Kidney capillary endothelial cell (primary cell): Measurements from ENCODE around the gene SMYD3.

Experiments
- DNase-seq: peaks from one replicate; pipeline ENCODE4 v3.0.0-alpha.2; 2018; ENCODE audit warnings: low spot score

Gene SMYD3

DNA sequence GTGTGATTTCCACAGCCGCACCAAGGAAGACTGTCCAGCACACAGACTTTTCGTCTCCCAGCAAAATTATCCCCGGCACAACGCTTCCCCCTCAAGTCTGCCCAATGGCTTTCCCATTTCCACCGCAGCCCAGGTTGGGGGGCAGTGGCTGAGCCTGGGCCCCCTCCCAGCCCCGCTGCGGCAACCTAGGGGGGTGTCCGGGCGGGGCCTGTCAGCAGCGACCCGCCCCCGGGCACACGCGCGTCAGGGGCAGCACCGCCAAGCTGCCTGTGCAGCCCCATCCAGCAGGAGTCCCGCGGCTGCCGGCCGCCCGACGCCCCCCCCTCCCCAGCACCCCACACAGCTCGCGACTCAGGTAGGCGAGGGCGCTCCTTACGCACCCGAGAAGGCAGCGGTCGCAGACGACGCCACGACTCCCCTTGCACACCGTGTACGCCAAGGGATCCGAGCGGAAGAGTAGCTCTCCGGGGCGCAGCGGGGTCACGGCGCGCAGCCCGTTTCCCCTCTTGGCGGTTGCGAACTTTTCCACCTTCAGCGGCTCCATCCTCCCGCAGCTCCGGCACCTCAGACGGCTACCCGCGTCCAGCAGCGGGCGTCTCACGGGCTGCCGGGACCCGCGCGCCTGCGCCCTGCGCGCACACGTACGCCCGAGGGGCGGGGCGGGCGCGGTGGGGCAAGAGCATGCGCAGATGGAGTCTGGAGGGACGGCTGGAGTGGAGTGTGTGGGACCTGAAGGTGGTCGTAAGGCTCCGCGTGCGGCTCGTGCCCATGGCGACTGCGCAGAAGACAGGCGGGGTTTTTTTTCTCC is at the start of gene SMYD3:
Gene SMYD3, minus strand, starts transcription at position 606 of the 808 bp plus-strand sequence.
- DNase-seq, result peak; percentile 75

DNA sequence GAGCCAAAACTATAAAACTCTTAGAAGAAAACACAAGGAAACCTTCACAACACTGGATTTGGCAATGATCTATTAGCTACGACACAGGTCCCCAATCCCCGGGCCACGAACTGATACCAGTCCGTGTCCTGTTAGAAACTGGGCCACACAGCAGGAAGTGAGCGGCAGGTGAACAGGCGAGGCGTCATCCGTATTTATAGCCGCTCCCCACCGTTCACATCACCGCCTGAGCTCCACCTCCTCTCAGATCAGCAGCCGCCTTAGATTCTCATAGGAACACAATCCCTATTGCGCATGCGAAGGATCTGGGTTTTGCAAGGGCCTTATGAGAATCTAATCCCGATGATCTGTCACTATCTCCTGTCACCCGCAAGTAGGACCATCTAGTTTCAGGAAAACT is 47.1 kb upstream of the SMYD3 start:
- DNase-seq, result no peak

DNA sequence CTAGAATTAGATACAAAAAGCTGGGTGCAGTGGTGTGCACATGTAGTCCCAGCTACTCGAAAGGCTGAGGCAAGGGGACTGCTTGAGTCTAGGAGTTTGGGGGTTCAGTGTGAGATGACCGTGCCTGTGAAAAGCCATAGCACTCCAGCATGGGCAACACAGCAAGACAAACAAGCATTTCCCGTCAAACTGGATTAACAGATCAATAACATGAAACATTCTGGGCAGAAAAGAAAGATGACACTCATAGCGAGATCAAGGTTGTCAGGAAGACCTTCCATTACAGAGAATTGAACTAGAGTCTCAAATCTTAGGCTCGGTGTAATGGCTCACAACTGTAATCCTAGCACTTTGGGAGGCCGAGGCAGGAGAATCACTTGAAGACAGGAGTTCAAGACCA is 45.0 kb upstream of the SMYD3 start:
- no peak for DNase-seq

DNA sequence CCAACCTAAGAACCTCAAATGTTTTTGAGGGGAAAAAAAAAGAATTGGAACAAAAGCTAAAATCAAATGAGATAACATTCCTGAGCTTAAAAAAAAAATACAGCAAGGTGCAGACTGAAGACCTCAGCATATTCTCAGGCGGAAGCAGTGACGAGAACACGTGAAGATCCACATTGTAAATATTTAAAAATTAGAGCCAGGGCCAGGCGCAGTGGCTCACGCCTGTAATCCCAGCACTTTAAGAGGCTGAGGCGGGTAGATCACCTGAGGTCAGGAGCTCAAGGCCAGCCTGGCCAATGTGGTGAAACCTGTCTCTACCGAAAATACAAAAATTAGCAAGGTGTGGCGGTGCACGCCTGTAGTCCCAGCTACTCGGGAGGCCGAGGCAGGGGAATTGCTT is 43.3 kb upstream of the SMYD3 start:
- DNase-seq, result no peak

DNA sequence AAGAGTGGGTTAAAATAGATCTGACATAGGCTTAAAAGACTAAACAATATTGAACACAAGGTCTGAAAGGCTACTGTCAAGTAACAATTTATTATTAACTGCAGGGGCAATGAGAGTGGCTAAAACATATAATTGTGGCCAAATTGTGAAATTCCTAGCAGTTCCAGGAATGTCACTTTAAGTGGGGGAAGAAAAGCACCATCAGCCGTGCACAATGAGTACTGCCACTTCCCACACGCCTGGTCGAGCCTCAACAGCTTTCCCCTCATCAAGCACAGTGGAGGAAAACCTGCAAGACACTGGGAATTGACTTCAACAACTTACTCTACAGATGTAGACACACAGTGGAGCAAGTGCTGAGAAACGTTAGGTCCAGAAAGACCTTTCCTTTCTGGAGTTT is 42.6 kb upstream of the SMYD3 start:
- DNase-seq, result no peak

DNA sequence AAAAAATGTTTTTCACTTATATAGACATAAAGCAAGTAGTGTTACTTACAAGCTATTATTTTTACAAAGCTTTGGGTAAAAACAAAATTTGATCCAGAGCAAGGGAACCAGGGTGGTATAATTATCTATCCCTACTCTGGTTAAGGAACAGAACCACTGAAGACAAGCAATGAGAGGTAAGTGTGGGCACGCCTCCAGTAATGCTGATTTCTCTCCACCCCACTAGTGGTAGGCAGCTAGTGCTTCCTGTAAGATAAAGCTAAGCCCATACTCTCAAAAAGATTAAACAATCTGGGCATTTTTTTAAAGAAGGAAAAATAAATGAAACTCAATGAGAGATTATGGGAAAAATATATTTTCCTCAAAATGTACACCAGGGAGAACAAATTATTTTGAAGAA is 36.9 kb upstream of the SMYD3 start:
- DNase-seq, result no peak

DNA sequence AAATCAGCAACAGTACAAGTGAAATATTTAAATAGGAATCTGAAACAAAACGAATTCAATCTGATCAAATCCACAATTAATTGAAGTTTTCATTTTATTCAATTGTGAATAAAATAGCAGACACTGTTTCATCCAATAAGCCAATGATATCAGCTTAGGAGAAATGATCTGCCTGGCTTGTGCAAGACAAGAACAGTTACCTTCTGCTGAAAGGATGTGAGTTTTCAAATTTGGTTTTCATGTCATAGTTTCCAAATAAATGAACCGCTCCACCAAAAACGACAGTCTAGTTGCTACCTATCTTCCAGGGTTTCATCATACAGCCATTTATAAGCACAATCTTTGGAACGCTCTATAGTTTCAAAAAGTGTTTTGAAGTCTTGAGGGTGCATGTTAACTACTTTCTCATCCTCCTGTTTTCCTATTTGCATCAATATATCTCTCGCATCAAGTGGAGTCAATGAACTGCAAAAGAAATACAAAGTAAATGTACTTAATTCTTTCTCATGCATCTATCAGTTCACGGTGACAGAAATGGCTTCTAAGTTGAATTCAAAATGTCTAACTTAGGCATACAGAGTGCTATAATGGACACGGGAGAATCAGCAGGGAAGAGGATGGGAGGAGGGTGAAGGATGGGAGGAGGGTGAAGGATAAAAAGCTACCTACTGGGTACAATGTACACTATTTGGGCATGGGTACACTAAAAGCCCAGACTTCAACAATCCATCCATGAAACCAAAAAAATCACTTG is 33.8 kb upstream of the SMYD3 start:
- DNase-seq, result no peak

DNA sequence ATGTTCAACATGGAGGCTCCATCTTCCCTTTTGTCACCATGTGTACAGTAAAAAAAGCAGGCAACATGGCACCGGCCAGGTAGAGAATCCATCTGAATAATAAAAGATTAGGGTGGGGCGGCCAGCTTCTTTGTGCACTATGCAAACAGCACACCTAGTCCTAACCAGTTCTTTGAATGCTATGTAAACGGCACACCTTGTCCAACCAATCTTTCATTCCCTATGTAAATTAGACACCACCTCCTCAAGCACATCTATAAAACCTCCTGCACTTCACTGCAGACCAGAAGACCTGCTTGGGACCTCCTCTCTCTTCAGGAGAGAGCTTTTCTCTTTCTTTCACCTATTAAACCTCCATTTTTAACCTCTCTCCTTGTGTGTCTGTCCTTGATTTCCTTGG is 30.8 kb upstream of the SMYD3 start:
- DNase-seq, result no peak

DNA sequence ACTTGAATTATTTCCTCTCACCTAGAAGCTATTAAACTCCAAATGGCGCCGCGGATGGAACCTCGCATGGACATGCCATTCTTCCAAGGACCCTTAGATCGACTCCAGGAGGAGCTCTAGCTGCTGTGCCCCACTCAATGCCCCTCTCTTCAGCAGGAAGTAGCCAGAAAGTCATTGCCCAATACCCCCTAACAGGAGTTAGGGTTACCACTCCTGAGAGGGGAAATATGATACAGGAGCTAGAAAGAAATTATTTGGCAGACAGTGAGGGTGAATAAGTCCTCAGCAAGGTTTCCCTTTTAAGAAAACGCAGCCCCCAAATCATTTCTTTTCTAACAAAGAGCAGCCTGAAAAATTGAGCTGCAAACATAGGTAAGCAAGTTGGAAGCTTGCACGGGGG is 30.4 kb upstream of the SMYD3 start:
- DNase-seq, result no peak

DNA sequence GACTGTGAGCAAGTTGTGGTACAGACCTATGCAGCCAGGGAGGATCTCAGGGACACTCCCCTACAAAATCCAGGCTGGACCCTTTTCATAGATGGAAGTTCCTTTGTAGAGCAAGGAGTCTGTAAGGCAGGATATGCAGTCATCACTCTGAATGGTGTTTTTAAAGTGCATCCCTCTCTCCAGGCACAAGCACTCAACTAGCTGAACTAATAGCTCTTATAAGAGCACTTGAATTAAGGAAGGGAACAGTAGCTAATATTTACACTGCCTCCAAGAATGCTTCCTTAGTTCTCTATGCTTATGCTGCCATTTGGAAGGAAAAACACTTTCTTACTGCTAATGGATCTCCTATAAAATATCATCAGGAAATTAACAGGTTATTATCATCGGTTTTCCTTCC is 27.0 kb upstream of the SMYD3 start:
- no peak for DNase-seq

DNA sequence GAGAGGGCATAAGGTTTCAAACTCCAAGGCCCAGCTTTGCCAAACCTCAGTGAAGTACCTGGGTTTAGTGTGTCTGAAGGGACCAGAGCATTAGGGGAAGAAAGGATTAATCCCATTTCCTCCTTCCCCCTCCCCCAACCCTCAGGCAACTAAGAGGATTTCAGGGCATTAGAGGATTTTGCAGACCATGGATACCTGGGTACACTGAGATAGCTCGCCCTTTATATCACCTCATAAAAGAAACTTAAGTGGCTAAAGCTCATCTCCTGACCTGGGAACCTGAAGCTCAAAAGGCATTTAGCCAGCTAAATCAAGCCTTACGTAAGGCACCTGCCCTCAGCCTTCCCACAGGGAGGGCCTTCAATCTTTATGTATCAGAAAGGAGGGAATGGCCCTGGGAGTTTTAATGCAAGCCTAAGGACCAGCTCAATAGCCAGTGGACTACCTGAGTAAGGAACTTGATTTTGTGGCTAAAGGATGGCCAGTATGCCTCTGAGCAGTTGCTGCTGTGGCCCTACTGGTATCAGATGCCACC is 26.4 kb upstream of the SMYD3 start:
- DNase-seq, result no peak

DNA sequence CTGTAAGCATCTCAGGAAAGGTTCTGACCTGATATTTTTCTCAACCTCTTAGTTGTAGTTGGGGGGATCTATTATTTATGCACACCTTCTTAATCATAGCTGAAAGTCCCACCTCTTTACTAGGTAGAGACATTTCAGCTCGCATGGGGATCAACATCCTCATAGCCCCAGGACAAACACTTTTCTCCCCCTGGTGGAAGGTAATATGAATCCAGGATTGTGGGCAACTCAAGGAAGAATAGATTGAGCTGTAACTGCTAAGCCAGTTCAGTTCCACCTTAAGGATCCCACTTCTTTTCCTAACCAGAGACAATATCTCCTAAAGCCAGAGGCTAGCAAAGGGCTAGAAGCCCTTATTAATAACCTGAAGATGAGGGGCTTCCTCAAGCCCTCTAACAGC is 25.4 kb upstream of the SMYD3 start:
- no peak for DNase-seq

DNA sequence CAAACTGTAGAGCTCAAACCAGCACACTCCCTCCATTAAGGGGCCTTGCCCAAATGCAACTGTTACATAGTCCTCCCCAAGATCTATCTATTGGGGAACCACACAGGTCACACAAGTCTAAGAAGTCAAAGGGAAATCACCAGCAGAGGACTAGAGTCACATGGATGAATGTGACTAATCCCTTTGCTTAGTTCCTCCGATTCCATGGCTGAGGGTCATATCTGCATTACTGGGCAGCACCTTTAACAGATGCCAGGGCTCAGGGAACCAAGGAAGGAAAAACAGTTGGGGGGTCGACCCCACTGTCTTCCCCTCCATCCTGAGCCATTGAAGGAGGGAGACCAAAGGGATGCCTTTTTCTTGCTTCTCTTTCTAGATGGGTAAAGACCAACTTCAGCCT is 23.4 kb upstream of the SMYD3 start:
- DNase-seq, result no peak

DNA sequence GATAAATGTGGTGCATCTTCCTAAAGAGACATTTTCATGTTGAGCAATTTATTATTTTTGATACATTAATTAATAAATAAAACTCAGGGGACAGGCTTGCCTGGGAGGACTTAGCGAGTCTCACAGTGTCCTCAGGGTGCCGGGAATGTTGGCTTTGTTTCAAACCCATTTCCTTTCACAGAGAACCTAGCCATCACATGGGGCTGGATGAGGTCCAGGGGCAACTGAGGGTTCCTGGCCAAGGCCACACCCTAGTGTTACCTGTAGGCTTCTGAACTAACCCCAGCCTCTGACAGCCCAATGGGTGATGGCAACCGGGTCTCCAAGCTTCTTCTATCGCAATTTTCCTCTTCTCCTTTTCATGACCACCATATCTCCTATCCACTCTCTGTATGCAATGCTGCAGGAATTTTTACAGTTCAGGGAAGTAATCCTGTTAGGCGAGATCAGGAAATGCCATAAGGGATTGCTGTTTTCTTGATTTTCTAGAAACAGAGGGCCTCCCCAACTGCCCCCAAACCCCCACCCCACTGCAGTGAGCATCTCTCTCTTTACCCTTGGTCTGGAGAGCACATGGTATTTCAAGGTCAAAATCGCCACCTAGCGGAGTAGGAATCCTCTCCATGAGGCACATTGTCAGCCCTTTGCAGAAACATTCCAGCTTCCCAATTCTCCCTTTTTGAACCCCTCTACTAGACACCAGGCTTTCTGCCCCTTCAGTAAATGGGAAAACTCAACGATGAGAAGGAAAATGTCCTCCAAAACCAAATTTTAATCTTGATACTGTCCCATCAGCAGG is 22.1 kb upstream of the SMYD3 start:
- DNase-seq, result no peak

DNA sequence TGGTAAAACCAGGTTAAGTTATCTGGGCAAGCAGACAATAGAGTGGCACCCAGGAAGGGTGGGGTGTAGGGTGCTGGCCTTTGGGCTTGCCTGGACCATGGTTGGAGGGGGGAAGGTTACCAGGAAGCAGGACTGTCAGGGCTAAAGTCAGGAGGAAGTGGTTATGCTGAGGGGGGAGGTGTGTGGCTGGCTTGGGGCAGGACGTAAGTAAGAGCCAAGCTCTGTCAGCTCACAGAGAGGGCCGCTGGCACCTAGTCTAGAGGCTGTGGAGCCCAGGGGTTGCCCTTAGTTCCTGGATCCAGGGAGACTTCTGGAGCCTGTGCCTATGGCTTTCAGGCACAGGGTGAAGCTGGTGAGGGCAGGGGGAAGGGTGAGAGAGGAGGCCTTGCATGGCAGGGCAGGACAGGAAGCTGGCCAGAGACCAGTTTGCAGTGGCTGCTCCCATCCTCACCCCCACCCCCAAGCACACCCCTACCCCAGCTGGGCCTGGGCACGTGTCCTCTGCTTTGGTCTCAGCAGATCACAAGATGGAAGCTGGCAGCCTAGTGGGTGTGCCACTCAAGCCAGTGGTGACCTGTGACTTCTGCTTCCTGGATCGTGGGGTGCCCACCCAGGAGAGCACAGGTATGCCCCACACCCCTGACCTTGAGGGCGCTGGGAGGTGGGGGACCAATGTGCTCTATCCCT is 20.5 kb upstream of the SMYD3 start:
- DNase-seq, result no peak

DNA sequence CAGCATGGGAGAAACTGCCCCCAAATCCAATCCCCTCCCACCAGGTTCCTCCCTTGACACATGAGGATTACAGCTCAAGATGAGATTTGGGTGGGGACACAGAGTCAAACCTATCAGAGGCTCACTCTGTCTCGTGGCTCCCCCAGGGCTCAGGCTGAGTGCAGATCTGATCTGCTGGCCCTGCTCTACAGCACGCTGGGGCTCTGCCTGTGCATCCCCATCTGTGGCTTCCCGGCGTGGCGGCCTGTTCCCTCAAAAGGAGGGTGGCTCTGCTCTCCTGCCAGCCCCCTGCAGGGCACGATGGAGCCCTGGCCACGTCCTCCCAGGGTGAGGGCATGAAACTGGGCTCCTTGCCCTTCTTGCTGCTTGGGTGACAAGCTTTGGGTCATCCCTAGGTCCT is 19.8 kb upstream of the SMYD3 start:
- DNase-seq, result no peak

DNA sequence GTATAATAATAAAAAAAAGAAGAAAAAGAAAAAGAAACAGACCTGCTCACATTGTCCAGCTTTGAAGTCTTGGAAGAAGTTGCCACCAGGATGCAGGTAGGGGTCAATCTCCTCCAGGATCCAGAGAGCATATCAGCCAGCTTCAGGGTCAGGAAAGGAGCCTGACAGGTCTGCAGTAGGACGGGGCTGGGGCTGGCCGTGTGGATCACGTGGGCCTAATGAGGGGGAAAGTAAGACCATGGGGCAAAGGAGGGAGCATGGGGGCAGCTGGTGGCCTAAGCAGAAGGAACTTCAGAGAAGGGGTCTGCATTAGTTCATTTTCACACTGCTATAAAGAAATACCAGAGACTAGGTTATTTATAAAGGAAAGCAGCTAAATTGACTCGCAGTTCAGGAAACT is 19.3 kb upstream of the SMYD3 start:
- DNase-seq, result no peak

DNA sequence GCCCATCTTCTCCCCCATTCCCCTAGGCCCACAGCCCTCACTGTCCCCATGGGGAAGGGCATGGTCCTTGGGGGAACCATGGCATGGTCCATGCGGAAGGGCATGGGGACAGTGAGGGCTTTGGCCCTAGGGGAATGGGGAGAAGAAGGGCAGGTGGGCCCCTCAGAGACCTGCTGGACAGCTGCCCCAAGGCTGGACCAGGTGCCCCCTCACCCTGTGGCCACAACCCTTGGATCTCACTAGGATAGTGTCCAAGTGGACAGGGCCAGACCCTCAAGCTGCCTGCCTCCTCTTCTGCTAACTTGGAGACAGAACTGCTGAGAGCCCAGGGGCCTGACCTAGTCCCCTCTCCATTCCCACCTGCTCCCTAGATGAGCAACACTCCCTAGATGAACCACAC is 12.4 kb upstream of the SMYD3 start:
- DNase-seq, result no peak

DNA sequence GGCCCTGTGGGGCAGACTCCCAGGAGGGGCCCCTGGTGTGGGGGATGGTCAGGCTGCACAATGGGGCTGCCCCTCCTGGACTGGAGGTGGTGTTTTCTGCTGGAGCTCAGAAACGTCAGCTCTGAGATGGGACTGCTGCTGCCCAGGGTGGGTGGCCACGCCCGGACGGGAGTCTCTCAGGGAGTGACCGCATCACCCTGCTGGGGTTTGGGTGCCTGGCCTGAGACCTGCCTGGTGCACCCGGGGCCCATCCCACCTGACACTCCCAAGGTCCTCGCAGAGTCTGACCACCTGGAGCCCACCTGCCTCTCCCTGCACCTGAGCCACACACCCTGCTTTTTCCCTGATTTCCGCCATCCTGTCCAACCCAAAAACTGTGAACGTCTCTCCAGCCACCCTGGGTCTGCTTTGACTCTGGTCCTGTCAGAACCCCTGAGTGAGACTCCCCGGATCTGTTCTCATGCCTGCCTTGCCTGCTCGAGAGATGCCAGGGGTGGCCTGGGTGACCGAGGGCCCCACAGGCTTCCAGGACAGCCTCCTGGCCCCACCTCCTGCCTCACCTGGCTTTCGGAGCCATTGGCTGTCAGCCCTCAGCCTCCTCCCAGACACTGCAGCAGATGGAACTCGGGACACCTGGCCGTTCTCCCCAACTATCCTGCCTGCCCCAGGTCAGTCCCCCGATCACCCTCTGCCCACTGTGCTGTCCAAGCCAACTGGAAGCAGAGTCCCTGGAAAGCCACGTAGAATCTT is 11.6 kb upstream of the SMYD3 start:
- no peak for DNase-seq

DNA sequence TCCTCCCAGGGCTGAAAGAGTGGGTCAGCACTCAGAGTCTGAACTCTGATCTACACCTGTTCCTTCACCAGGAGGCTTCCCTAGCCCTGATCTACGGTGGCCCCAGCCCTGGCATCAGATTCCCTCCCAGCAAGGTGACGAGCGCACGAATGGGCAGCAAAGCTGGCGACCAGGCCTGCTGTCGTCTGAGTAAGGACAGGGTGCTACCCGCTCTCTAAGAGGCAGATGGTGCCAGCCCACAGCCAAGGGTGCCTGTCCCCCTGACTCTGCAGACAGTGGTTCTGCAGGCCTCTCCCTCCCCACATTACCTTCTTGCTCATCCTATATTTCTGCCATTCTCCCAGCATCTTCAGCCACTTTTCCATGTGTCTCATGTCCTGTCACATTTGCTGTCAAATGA is 10.3 kb upstream of the SMYD3 start:
- DNase-seq, result no peak

DNA sequence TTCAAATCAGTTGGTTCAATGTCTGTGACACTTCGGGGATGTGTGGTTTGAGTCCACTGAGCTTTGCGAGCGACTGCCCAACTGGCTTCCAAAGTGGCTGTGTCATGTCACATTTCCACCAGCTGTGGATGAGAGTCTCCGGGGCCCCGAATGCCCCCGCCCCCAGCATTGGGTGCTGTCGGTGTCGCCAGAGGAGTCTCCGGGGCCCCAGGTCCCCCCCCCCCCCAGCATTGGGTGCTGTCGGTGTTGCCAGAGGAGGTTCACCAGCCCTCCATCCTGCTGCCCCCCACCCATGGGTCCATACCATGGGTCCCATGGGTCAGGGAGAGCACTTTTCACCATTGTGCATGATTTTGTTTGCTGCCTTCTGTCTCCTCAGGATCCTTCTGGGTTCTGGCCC is 9.0 kb upstream of the SMYD3 start:
- no peak for DNase-seq
